H1 (cell line): ENCODE measurements around the gene BORCS6.

Experiments
- POLR2A ChIP-seq, 2 experiments: IDR thresholded peaks; 1 replicate in 1 of 2; 2 replicates in 1 of 2; pipeline ENCODE4 v1.6.1; 2011; ENCODE audit warnings: low read depth in 2 of 2, low read length in 2 of 2, mild to moderate bottlenecking in 2 of 2; ENCODE audit errors: control extremely low read depth in 1 of 2
- POLR2AphosphoS5 ChIP-seq: IDR thresholded peaks from 2 replicates; pipeline ENCODE4 v1.6.1; 2011; ENCODE audit warnings: low read depth, low read length
- SIRT6 ChIP-seq: IDR thresholded peaks from one replicate; pipeline ENCODE4 v1.7.1; 2012; ENCODE audit warnings: low read length, inconsistent platforms
- TAF1 ChIP-seq: IDR thresholded peaks from 2 replicates; pipeline ENCODE4 v1.6.1; 2011; ENCODE audit warnings: mild to moderate bottlenecking, low read depth, low read length
- TEAD4 ChIP-seq: IDR thresholded peaks from 2 replicates; pipeline ENCODE4 v1.6.1; 2012; ENCODE audit warnings: low read depth, low read length, inconsistent platforms, mixed read lengths
- TF ChIP-seq, protein P1 (sequence below), 3 experiments: IDR thresholded peaks; 1 replicate in 2 of 3; 2 replicates in 1 of 3; pipeline versions ENCODE4 v1.5.1 to v1.6.1; 2011; ENCODE audit warnings: low read length in 3 of 3, mild to moderate bottlenecking in 3 of 3, inconsistent platforms in 2 of 3, low read depth in 1 of 3, moderate library complexity in 1 of 3; ENCODE audit not compliant: insufficient read depth in 1 of 3; ENCODE audit errors: control extremely low read depth in 1 of 3
- TF ChIP-seq, protein P2 (sequence below): IDR thresholded peaks from 2 replicates; pipeline ENCODE4 v1.6.1; 2011; ENCODE audit warnings: low read length, improper control_type of control experiment

DNA sequence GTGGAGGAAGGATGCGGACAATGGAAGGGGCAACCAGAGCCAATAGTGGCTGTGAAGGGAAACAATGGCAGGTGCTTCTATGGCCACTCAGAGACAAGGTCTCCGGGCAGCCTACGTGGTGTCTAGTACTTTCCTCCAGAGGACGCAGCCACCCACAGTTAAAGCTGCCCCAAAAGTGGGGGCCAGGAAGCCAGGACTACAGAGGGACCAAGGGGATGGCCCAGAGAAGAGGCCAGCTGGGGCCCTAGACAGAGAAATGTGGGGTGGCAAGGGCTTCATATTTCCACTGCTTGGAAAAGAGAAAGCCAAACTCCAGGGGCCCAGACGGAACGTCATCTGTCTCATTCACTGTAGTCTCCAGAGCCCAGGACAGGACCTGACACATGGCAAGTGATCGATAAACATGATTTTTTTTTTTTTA, 36.9 kb downstream of the BORCS6 start:
- no peak for TF ChIP-seq TEAD4
- TF ChIP-seq, protein P1, sequence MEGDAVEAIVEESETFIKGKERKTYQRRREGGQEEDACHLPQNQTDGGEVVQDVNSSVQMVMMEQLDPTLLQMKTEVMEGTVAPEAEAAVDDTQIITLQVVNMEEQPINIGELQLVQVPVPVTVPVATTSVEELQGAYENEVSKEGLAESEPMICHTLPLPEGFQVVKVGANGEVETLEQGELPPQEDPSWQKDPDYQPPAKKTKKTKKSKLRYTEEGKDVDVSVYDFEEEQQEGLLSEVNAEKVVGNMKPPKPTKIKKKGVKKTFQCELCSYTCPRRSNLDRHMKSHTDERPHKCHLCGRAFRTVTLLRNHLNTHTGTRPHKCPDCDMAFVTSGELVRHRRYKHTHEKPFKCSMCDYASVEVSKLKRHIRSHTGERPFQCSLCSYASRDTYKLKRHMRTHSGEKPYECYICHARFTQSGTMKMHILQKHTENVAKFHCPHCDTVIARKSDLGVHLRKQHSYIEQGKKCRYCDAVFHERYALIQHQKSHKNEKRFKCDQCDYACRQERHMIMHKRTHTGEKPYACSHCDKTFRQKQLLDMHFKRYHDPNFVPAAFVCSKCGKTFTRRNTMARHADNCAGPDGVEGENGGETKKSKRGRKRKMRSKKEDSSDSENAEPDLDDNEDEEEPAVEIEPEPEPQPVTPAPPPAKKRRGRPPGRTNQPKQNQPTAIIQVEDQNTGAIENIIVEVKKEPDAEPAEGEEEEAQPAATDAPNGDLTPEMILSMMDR (IDR thresholded peaks at IDR 0.05; ENCODE audit: control extremely low read depth in 1 of 3, insufficient read depth in 1 of 3, low read depth in 1 of 3, low read length in 3 of 3): no peak
- no peak for TF ChIP-seq POLR2AphosphoS5
- TF ChIP-seq SIRT6: no peak
- TF ChIP-seq, protein P2, sequence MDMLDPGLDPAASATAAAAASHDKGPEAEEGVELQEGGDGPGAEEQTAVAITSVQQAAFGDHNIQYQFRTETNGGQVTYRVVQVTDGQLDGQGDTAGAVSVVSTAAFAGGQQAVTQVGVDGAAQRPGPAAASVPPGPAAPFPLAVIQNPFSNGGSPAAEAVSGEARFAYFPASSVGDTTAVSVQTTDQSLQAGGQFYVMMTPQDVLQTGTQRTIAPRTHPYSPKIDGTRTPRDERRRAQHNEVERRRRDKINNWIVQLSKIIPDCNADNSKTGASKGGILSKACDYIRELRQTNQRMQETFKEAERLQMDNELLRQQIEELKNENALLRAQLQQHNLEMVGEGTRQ: no peak
- no peak for TF ChIP-seq POLR2A (IDR thresholded peaks at IDR 0.05; ENCODE audit: control extremely low read depth in 1 of 2, low read depth in 2 of 2, low read length in 2 of 2)
- no peak for TF ChIP-seq TAF1
